GM19395 (cell line): Measurements from ENCODE around the gene WNK4.

ENCODE experiments used
- ATAC-seq: cut with Tn5 transposase; IDR thresholded peaks from one replicate; pipeline ENCODE4 v1.9.1; 2021; ENCODE audit warnings: mild to moderate bottlenecking, moderate library complexity; ENCODE audit not compliant: unreplicated experiment

Gene WNK4

DNA sequence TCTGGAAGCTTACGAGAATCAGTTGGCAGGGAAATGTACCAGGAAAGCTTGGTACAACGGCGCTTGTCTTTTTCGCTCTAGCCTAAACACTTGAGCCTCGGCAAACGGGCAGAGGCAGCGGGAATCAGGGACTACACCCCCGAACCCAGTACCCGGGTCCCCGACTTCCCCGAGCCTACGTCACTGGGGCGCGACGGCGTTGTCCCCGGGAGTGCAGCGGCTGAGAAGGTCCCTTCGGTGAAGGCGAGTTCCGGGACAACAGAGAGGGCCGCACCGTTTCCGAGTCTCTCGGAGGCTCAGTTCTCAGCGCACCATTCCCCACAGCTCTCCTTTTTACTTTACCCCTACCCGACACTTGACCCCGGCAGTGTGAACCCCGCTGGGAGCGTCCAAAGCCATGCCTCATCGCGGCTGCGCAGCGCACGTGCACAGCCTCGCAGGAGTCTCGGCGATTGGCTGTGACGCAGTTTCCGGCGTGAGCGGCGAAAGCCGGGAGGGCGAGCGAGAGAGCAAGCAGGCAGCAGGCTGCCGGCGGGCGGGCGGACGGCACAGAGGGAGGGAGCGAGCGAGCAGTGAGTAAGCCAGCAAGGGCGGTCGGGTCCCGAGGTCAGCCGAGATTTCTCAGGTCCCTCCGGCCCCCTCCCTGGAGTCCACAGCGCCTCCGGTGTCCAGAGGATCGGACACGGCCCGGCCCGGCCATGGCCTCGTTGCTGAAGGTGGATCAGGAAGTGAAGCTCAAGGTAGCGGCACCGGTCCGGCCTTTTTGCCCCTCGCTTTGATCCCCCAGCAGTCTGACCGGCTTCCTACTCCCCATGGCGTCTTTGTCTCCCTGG lies 52.7 kb downstream of the WNK4 start, which contains the start of gene PSME3:
Gene PSME3 (plus strand): TSS at position 464 of the 833 bp plus-strand sequence. CDS start 235 bp downstream, at position 699.
- peak; percentile 87 for ATAC-seq

DNA sequence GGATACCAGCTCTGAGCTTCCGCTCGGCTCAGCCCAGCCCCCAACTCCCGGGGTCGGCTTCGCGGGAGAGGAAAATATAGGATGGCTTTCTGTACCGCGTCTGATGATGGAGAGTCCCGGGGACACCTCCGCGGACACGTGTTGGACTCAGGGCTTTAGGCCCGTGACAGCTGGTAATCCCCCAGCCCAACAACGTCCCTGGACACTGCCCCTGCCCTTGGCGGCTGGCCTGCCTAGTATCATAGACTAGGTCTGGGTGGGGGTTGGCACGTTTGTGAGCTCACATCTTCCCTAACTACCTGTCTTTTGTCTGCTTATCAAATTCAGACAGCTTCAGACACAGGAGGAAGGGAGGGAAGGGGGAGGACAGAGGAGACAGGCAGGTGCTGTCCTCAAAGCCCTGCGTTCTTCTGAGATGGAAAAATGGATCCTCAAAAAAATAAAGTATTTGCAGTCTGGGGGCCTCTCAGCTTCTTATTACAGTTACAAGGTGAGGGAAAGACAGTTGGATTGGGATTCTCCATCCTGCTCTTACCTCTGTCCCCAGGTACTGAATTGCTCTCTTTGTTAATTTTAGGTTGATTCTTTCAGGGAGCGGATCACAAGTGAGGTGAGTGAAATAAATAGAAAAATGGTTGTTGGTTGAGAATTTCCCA lies 53.5 kb downstream of the WNK4 start:
- peak; percentile 11 for ATAC-seq

DNA sequence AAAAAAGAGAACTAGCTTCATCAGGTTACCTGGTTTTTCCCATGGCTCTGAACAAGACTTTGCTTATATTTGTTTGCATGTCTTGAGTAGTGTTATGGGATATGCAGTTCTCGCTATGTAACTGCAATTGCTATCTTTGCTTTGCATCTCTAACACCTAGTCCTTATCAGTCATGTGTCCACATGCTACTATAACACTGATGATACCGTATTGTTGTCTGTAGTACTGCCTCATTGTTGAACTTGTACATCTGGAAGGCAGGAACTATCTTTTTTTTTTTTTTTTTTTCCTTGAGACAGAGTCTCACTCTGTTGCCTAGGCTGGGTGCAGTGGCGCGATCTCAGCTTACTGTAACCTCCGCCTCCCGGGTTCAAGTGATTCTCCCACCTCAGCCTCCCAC lies 55.3 kb downstream of the WNK4 start:
- no peak for ATAC-seq

DNA sequence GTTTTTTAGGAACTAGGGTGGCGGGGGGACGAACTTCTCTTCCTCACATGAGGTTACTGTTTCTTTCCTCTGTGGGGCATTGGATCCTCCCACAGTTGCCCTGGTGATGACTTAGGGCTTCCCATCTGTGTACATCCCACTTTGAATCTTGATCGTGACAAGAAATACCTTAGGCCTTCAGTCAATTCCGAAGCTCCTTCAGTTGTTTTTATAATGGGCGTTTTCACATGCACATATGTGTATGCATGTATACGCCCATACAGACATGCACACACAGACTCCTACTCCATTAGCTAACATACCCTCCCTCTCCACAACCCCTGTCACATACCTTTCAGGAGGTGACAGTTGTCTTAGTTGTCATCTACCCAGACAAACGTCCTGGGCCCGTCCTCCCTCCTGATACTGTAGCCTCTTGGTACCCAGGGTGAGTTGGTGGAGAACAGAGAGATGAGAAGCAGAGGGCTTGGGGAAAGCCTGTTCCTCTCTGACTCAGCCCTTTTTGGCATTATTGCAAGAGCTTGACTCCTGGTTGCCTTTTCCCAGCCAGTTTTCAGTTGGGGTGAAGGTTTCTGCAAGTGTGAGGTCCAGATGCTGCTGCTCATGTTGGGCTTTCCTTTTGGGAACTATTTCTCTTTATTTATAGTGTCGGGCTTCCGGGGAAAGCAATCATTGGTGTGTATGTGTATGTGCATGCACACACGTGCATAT lies 61.7 kb downstream of the WNK4 start:
- no peak for ATAC-seq

GRCh38 chr17:42843358-42843934 lies 63.0 kb downstream of the WNK4 start:
- no peak for ATAC-seq

GRCh38 chr17:42844271-42844670 lies 63.9 kb downstream of the WNK4 start, which contains the start of gene AOC2:
AOC2 (plus strand) TSS chr17:42844580; CDS start chr17:42844627, 47 bp downstream.
- ATAC-seq: no peak

DNA sequence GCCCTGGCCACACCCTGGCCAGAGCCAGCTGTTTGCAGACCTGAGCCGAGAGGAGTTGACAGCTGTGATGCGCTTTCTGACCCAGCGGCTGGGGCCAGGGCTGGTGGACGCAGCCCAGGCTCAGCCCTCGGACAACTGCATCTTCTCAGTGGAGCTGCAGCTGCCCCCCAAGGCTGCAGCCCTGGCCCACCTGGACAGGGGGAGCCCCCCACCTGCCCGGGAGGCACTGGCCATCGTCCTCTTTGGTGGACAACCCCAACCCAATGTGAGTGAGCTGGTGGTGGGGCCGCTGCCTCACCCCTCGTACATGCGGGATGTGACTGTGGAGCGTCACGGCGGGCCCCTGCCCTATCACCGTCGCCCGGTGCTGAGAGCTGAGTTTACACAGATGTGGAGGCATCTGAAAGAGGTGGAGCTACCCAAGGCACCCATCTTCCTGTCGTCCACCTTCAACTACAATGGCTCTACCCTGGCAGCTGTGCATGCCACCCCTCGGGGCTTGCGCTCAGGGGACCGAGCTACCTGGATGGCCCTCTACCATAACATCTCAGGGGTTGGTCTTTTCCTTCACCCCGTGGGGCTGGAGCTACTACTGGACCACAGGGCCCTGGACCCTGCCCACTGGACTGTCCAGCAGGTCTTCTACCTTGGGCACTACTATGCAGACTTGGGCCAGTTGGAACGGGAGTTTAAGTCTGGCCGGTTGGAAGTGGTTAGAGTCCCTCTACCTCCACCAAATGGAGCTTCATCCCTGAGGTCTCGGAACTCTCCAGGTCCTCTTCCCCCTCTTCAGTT lies 64.5 kb downstream of the WNK4 start:
- no peak for ATAC-seq

- ATAC-seq: no peak
Observed at GRCh38 chr17:42845556-42845917, 65.1 kb downstream of the WNK4 start.

- ATAC-seq: no peak
Observed at GRCh38 chr17:42845918-42846593, 65.6 kb downstream of the WNK4 start.
